ENCODE results near the gene CEP70. TPM values are rescaled to one million over a fixed set of nuclear protein-coding genes. Genes with fewer than 3 reads are reported as not detected.
A peak's percentile ranks its signal among the peaks of the same experiment; 100 is the strongest.
"Not testable (repeated sequence)": the region's sequence is repeated elsewhere in the genome, so short reads cannot be mapped to it uniquely, and the experiment has no call there.

Gene CEP70
- total and polyA plus RNA-seq, 2 of the 13 experiments (the other 11 are each of a cell fraction or from before 2014, with no cell fraction given), result 4.0 to 22.3 TPM

GRCh38 chr3:138559134-138559533 is 34.9 kb downstream of the CEP70 start:
- H3K9ac ChIP-seq (ENCODE audit: insufficient read depth, low read depth, low read length), result no peak overlapping the region
- no peak overlapping the region for H3K4me3 ChIP-seq (replicated peaks in 1 of 3; ENCODE audit: insufficient read depth in 1 of 3, low read depth in 2 of 3, low read length in 3 of 3)
- H3K4me1 ChIP-seq (ENCODE audit: insufficient read depth, low read length), result peaks cover 31% of the 10 kb centered on the region
- WGBS (ENCODE audit: low lambda C conversion rate), result 78% methylated on average over 4 of the region's 4 CpGs
- H3K27ac ChIP-seq (ENCODE audit: extremely low read length, insufficient read depth, low read length), result no peak overlapping the region
- in situ Hi-C loops (cut with HindIII; ENCODE audit: extremely low pct_ligation_motif_present, low pct_unique_long_range_greater_than_20kb) (no loop called here), intact Hi-C loops (cut with micrococcal nuclease; ENCODE audit: unreplicated experiment) (no loop called here)
- FAIRE-seq (no peak), ATAC-seq (no peak), DNase-seq (ENCODE audit: low spot score) (no peak)
- H3K27me3 ChIP-seq (ENCODE audit: control insufficient read depth in 1 of 2, insufficient read depth in 2 of 2, low read length in 2 of 2), result no peaks in the 10 kb centered on the region
- no peak for TF ChIP-seq ZNF101 (CRISPR knock-in tag; IDR thresholded peaks at IDR 0.05; ENCODE audit: borderline replicate concordance, low read depth)
- no peak for TF ChIP-seq PTBP1 (IDR thresholded peaks at IDR 0.05; ENCODE audit: low read depth, low read length, poor library complexity, severe bottlenecking)
- no peak for TF ChIP-seq AHR (CRISPR knock-in tag; IDR thresholded peaks at IDR 0.05)
- TF ChIP-seq ZNF761 (CRISPR knock-in tag; conservative IDR thresholded peaks at IDR 0.05), result no peak
- no peak for TF ChIP-seq ZNF550 (CRISPR knock-in tag; IDR thresholded peaks at IDR 0.05; ENCODE audit: borderline replicate concordance)
- TF ChIP-seq ZNF501 (CRISPR knock-in tag; IDR thresholded peaks at IDR 0.05), result no peak
- TF ChIP-seq, protein P1, sequence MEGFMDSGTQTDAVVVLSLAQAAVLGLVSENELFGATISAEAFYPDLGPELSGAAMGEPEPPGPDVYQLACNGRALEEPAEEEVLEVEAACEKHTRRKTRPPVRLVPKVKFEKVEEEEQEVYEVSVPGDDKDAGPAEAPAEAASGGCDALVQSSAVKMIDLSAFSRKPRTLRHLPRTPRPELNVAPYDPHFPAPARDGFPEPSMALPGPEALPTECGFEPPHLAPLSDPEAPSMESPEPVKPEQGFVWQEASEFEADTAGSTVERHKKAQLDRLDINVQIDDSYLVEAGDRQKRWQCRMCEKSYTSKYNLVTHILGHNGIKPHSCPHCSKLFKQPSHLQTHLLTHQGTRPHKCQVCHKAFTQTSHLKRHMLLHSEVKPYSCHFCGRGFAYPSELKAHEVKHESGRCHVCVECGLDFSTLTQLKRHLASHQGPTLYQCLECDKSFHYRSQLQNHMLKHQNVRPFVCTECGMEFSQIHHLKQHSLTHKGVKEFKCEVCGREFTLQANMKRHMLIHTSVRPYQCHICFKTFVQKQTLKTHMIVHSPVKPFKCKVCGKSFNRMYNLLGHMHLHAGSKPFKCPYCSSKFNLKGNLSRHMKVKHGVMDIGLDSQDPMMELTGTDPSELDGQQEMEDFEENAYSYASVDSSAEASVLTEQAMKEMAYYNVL (CRISPR knock-in tag; IDR thresholded peaks at IDR 0.05; ENCODE audit: borderline replicate concordance), result no peak
- no peak for TF ChIP-seq ZKSCAN1 (IDR thresholded peaks at IDR 0.05; ENCODE audit: low read length)
- TF ChIP-seq ZNF766 (CRISPR knock-in tag; IDR thresholded peaks at IDR 0.05; ENCODE audit: borderline replicate concordance), result no peak
- TF ChIP-seq ZSCAN30 (CRISPR knock-in tag; IDR thresholded peaks at IDR 0.05), result no peak
- no peak for TF ChIP-seq ZNF562 (CRISPR knock-in tag; IDR thresholded peaks at IDR 0.05; ENCODE audit: borderline replicate concordance)
- no peak for TF ChIP-seq ELF3 (CRISPR knock-in tag; IDR thresholded peaks at IDR 0.05)
- TF ChIP-seq, protein P2, sequence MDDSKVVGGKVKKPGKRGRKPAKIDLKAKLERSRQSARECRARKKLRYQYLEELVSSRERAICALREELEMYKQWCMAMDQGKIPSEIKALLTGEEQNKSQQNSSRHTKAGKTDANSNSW (CRISPR knock-in tag; IDR thresholded peaks at IDR 0.05; ENCODE audit: borderline replicate concordance), result no peak
- TF ChIP-seq ZFX (CRISPR knock-in tag; IDR thresholded peaks at IDR 0.05; ENCODE audit: low read depth), result no peak
- TF ChIP-seq ZNF749 (CRISPR knock-in tag; IDR thresholded peaks at IDR 0.05; ENCODE audit: borderline replicate concordance), result no peak
- TF ChIP-seq TARDBP (CRISPR knock-in tag; IDR thresholded peaks at IDR 0.05), result no peak
- TF ChIP-seq ZNF569 (CRISPR knock-in tag; IDR thresholded peaks at IDR 0.05; ENCODE audit: borderline replicate concordance), result no peak
- TF ChIP-seq TIGD3 (CRISPR knock-in tag; IDR thresholded peaks at IDR 0.05; ENCODE audit: borderline replicate concordance), result no peak
- H3K4me2 ChIP-seq (ENCODE audit: low read depth, low read length), result no peak overlapping the region
- CTCF ChIA-PET (ENCODE audit: low intra/inter-chr PET ratio, low total read pairs), result no interaction called here
- no peaks in the 10 kb centered on the region for H3K79me2 ChIP-seq (ENCODE audit: insufficient read depth, low read length)
- no peak overlapping the region for H2AFZ ChIP-seq (ENCODE audit: low read length)
- no peaks in the 10 kb centered on the region for H3K9me3 ChIP-seq (ENCODE audit: low read length)
- POLR2A ChIA-PET, result no interaction called here
- H4K20me1 ChIP-seq (ENCODE audit: insufficient read depth, low read length), result no peaks in the 10 kb centered on the region
- BruUV-seq (replicated peaks), result no TSS peak
- H3K36me3 ChIP-seq (replicated peaks in 1 of 2; ENCODE audit: control insufficient read depth in 1 of 2, insufficient read depth in 2 of 2, low read length in 2 of 2), result no peaks in the 10 kb centered on the region

- CTCF ChIA-PET (ENCODE audit: low intra/inter-chr PET ratio, low total read pairs); intact Hi-C loops (cut with micrococcal nuclease; ENCODE audit: unreplicated experiment): not testable (repeated sequence)
- WGBS (ENCODE audit: low lambda C conversion rate), result 87% methylated on average over 5 of the region's 5 CpGs
These were observed 39.3 kb downstream of the CEP70 start for GRCh38 chr3:138554775-138555174.

More at GRCh38 chr3:138554775-138555174, 39.3 kb downstream of the CEP70 start:
- ATAC-seq; H3K36me3 ChIP-seq (replicated peaks in 1 of 2; ENCODE audit: control insufficient read depth in 1 of 2, insufficient read depth in 2 of 2, low read length in 2 of 2); H4K20me1 ChIP-seq (ENCODE audit: insufficient read depth, low read length); BruUV-seq (replicated peaks); POLR2A ChIA-PET; H3K4me2 ChIP-seq (ENCODE audit: low read depth, low read length); H2AFZ ChIP-seq (ENCODE audit: low read length); H3K79me2 ChIP-seq (ENCODE audit: insufficient read depth, low read length); H3K9ac ChIP-seq (ENCODE audit: insufficient read depth, low read depth, low read length); H3K9me3 ChIP-seq (ENCODE audit: low read length); FAIRE-seq; H3K4me1 ChIP-seq (ENCODE audit: insufficient read depth, low read length); H3K27ac ChIP-seq (ENCODE audit: extremely low read length, insufficient read depth, low read length); H3K27me3 ChIP-seq (ENCODE audit: control insufficient read depth in 1 of 2, insufficient read depth in 2 of 2, low read length in 2 of 2); H3K4me3 ChIP-seq (replicated peaks in 1 of 3; ENCODE audit: insufficient read depth in 1 of 3, low read depth in 2 of 3, low read length in 3 of 3); in situ Hi-C loops (cut with HindIII; ENCODE audit: extremely low pct_ligation_motif_present, low pct_unique_long_range_greater_than_20kb): not testable (repeated sequence)
- peak; percentile 5 for DNase-seq (ENCODE audit: low spot score)
